ENCODE data around the gene RADIL.

DNA sequence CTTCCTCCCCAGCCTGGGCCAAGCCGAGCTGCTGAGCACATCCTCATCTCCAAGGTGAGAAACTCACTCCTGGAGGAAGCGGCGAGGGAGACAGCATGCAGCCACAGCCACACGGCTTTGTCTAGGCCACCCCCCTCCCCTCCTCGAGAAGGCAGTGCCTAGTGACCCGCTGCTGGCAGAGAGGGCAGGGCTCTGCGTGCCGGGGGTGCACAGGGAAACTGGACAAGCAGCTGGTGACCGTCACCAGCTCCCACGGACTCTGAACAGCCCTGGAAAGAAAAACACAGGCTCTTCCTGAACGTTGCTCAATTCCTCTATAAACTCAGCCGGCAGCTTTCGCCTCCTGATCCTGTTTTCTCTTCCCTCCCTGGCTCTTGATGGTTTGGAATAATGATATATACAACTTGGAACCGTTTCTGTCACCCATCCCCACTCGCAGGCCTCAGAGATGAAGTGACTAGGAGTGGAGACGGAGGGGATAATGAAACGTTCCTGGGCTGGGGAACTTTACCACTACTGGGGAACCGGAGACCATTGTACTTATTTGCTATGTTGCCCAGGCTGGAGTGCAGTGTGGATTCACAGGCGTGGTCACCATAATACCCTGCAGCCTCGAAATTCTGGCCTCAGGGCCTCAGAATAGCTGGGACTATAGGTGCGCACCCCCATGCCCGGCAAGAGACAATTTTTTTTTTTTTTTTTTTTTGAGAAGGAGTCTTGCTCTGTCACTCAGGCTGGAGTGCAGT is 41.0 kb downstream of the RADIL start:
- no peak for TF ChIP-seq POLR2AphosphoS5 (IDR thresholded peaks at IDR 0.05)
- TF ChIP-seq, protein P1, sequence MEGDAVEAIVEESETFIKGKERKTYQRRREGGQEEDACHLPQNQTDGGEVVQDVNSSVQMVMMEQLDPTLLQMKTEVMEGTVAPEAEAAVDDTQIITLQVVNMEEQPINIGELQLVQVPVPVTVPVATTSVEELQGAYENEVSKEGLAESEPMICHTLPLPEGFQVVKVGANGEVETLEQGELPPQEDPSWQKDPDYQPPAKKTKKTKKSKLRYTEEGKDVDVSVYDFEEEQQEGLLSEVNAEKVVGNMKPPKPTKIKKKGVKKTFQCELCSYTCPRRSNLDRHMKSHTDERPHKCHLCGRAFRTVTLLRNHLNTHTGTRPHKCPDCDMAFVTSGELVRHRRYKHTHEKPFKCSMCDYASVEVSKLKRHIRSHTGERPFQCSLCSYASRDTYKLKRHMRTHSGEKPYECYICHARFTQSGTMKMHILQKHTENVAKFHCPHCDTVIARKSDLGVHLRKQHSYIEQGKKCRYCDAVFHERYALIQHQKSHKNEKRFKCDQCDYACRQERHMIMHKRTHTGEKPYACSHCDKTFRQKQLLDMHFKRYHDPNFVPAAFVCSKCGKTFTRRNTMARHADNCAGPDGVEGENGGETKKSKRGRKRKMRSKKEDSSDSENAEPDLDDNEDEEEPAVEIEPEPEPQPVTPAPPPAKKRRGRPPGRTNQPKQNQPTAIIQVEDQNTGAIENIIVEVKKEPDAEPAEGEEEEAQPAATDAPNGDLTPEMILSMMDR (IDR thresholded peaks at IDR 0.05): no peak
- TF ChIP-seq POLR2A (IDR thresholded peaks at IDR 0.05): no peak

Data from stomach (tissue), 4 donors.